ENCODE results near the gene CCND2.

Gene CCND2

GRCh38 chr12:4257442-4257841 lies 16.1 kb upstream of the CCND2 start:
- TF ChIP-seq, protein P1, sequence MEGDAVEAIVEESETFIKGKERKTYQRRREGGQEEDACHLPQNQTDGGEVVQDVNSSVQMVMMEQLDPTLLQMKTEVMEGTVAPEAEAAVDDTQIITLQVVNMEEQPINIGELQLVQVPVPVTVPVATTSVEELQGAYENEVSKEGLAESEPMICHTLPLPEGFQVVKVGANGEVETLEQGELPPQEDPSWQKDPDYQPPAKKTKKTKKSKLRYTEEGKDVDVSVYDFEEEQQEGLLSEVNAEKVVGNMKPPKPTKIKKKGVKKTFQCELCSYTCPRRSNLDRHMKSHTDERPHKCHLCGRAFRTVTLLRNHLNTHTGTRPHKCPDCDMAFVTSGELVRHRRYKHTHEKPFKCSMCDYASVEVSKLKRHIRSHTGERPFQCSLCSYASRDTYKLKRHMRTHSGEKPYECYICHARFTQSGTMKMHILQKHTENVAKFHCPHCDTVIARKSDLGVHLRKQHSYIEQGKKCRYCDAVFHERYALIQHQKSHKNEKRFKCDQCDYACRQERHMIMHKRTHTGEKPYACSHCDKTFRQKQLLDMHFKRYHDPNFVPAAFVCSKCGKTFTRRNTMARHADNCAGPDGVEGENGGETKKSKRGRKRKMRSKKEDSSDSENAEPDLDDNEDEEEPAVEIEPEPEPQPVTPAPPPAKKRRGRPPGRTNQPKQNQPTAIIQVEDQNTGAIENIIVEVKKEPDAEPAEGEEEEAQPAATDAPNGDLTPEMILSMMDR (IDR thresholded peaks at IDR 0.05; ENCODE audit: low read depth, low read length) = no peak

DNA sequence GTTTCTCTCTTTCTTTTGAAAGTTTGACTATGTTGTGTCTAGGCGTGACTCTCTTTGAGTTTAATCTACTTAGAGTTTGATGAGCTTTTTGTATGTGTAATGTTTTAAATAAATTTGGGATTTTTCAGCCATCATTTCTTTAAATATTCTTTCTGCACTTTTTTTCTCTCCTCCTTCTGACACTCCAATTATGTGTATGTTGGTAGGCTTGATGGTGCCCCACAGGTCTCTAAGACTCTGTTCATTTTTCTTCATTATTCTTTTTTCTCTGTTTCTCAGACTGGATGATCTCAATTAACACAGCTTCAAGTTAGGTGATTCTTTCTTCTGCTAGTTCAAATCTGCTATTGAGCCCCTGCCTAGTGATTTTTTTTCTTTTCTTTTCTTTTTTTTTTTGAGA lies 14.5 kb upstream of the CCND2 start:
- TF ChIP-seq, protein P1 (IDR thresholded peaks at IDR 0.05; ENCODE audit: low read depth, low read length) = no peak
- no peak for DNase-seq (ENCODE audit: extremely low read depth, low read depth)

More at GRCh38 chr12:4257442-4257841, 16.1 kb upstream of the CCND2 start:
- DNase-seq (ENCODE audit: extremely low read depth, low read depth) = no peak

DNA sequence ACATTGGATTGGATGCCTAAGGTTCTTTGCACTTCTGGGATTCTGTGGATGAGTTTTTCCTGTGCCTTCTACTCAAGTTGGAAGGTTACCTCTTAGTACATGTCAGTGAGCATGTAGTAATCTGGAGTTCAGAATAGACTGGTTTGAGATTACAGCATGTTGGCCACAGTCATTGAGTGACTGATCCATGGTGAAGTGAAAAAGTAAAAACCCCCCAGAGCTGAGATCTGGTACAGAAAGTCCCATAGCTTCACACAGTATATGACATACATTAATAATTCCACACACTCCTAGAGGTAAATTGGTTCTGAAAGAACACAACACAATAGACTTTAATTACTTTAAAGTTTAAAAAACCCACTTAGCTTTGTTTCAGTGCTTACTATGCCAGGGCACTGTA lies 11.9 kb upstream of the CCND2 start:
- no peak for DNase-seq (ENCODE audit: extremely low read depth, low read depth)
- TF ChIP-seq, protein P1 (IDR thresholded peaks at IDR 0.05; ENCODE audit: low read depth, low read length) = no peak

- no peak for DNase-seq (ENCODE audit: extremely low read depth, low read depth)
- TF ChIP-seq, protein P1 (IDR thresholded peaks at IDR 0.05; ENCODE audit: low read depth, low read length) = no peak
Observed at GRCh38 chr12:4265280-4265679, 8.3 kb upstream of the CCND2 start.

GRCh38 chr12:4266990-4267389 lies 6.6 kb upstream of the CCND2 start:
- DNase-seq (ENCODE audit: extremely low read depth, low read depth) = no peak
- TF ChIP-seq, protein P1 (IDR thresholded peaks at IDR 0.05; ENCODE audit: low read depth, low read length) = no peak

- TF ChIP-seq, protein P1 (IDR thresholded peaks at IDR 0.05; ENCODE audit: low read depth, low read length) = no peak
- DNase-seq (ENCODE audit: extremely low read depth, low read depth) = no peak
Observed at GRCh38 chr12:4267704-4268328, 5.7 kb upstream of the CCND2 start.

DNA sequence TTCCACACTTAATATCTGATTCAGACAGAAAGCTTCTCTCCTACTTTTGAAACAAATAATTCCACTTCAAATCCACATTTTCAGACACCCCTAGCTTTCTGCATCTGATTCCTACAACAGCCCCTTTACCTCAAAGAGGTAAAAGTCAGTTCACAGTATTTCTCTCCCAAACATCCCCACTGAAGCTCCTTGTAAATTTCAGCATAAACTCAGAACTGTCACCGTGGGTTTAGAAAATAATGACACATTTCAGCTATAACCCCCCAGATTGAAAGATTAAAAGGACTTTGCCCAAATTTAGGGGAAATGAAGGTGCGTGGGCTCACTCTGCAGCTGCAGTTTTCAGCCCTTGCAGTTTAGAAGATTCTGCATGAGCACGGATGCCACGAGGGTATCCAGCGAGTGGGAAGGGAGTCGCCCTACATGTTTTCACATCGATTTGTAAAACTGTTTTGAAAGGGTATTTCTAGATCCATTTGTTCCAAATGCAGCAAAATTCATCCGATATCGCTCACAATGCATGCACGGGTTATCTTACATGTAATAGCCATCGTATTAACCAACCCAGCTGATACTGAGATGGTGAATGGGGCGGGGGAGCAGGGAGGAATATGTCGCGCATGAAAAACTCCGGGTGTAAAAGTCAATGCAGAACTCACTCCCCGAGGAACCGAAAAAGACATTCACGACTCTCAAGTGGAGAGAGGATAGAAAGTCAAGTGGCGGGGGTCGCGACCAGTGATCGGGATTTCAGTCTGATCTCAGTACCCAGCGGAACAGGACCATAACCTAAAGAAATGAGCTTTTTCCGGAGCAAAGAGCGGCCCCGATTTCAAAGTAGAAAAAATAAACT lies 5.0 kb upstream of the CCND2 start:
- DNase-seq (ENCODE audit: extremely low read depth, low read depth) = no peak
- TF ChIP-seq, protein P1 (IDR thresholded peaks at IDR 0.05; ENCODE audit: low read depth, low read length) = no peak

Data from AG09319 (cell line).